ENCODE data around the gene APOBEC3H.

DNA sequence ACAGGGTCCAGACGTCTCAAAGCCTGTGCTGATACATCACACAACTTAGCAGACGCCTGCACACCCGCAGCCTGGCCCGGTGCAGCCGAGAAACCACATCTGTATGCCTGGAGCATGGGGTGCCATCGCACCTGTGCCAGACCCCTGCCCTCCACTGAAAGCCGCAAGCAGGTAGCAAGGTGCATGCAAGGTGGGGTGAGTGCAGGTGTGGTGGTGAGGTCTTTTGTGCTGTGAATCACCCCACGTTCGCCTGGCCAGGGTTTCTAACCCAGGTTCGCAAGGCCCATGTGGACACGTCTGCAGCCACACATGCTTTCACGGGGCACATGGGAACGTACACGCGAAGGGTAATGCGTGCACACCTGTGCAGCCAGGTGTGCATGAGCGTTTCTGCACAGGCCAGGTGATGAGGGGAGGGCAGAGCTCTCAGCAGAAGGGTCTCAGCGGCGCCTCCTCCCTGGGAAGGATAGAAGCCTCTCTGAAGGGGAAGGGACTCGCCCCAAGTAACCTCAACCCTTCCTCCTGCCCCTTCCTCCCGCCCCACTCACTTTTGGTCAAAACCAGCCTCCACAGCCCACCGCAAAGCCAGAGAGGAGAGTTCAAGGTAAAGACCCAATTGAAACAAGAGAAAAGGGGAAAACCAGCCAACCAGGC is 36.0 kb downstream of the APOBEC3H start:
- TF ChIP-seq CTCF (IDR thresholded peaks at IDR 0.05) (no peak), TCF7L2 (IDR thresholded peaks at IDR 0.05; ENCODE audit: low read depth, low read length) (no peak), POLR2AphosphoS5 (IDR thresholded peaks at IDR 0.05; ENCODE audit: low read depth, low read length) (no peak)

Data from Panc1 (cell line).